Upper lobe of right lung (tissue), 1 donor: Measurements from ENCODE around the gene CCDC187. TPM values are rescaled to one million over a fixed set of nuclear protein-coding genes. Genes with fewer than 3 reads are reported as not detected.
A peak's percentile ranks its signal among the peaks of the same experiment; 100 is the strongest.
"Not testable (repeated sequence)": the region's sequence is repeated elsewhere in the genome, so short reads cannot be mapped to it uniquely, and the experiment has no call there.

ENCODE experiments used
- ATAC-seq: fragments of 200-7000 bp; cut with Tn5 transposase; one replicate; pipeline ENCODE4 v1.9.1; 2020; ENCODE audit warnings: mild to moderate bottlenecking, moderate library complexity
- DNase-seq: peaks from one replicate; pipeline ENCODE4 v3.0.0-alpha.2; 2020
- H3K27ac ChIP-seq: fragments of 200-600 bp; one replicate; pipeline ENCODE4 v1.8.0; 2022
- H3K27me3 ChIP-seq: fragments of 200-600 bp; one replicate; pipeline ENCODE4 v1.8.0; 2022; ENCODE audit warnings: mild to moderate bottlenecking
- H3K36me3 ChIP-seq: fragments of 200-600 bp; one replicate; pipeline ENCODE4 v1.8.0; 2022
- H3K4me1 ChIP-seq: fragments of 200-600 bp; one replicate; pipeline ENCODE4 v1.8.0; 2022
- H3K4me3 ChIP-seq: fragments of 200-600 bp; one replicate; pipeline ENCODE4 v1.8.0; 2022; ENCODE audit warnings: mild to moderate bottlenecking
- H3K9me3 ChIP-seq: fragments of 200-600 bp; one replicate; pipeline ENCODE4 v1.8.0; 2022
- intact Hi-C: fragments of 100-400 bp; cut with DNase I; formaldehyde crosslinking; loops from one replicate; pipeline ENCODE4 v1.11.0; 2022
- long read RNA-seq: library from polyadenylated mRNA; unstranded; transcript quantifications from one replicate; pipeline ENCODE4 v2.0.0, GENCODE V29; 2021
- total RNA-seq: library from RNA; stranded (reverse); fragmentation: NEBNext Ultra II Directional; extraction: Animal tissue kit (Norgen Biotek cat#: 25700); gene quantifications from one replicate; pipeline ENCODE4 v1.2.1, GENCODE V29; 2021
- TF ChIP-seq, protein P1 (sequence below): fragments of 200-600 bp; IDR thresholded peaks from one replicate; pipeline ENCODE4 v1.8.0; 2022; ENCODE audit warnings: antibody characterized with exemption
- donor health status: DM: no; HTN: yes; CAD: no; lungs with severe emphysema.

CCDC187 gene
- 0.09 TPM for total RNA-seq
- long read RNA-seq: 0 reads

DNA sequence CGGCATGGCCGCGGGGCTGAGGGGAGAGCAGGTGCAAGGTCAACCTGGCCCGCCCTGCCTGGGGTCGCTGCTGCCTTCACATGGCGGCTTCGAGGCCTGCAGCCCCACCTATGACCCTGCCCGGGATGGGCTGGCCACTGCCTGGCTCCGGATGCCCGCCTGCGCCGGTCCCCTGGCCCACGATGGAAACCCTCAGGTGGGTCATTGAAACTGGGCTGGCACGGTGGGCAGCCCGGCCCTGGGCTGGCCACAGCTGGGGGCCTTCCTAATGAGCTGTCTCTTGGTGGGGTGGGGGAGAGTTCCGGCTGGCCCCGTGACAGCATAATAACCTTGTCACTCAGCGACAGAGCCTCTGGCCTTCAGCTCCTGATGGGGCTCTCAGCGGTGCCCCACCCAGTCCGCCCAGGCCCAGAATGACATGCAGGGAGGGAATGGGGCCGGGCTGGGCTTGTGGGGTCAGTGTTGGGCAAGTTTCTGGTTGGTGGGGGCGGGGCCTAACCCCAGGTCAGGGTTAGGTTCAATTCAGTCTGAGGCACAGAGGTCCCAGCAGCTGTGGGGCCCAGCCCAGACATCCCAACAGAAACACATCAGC, at the start of gene CCDC187:
TSS of gene CCDC187 (minus strand) at position 270 of the 592 bp plus-strand sequence. CDS start at position 6, 264 bp downstream.
- H3K4me1 ChIP-seq: no peaks in the 10 kb centered on the region
- TF ChIP-seq, protein P1, sequence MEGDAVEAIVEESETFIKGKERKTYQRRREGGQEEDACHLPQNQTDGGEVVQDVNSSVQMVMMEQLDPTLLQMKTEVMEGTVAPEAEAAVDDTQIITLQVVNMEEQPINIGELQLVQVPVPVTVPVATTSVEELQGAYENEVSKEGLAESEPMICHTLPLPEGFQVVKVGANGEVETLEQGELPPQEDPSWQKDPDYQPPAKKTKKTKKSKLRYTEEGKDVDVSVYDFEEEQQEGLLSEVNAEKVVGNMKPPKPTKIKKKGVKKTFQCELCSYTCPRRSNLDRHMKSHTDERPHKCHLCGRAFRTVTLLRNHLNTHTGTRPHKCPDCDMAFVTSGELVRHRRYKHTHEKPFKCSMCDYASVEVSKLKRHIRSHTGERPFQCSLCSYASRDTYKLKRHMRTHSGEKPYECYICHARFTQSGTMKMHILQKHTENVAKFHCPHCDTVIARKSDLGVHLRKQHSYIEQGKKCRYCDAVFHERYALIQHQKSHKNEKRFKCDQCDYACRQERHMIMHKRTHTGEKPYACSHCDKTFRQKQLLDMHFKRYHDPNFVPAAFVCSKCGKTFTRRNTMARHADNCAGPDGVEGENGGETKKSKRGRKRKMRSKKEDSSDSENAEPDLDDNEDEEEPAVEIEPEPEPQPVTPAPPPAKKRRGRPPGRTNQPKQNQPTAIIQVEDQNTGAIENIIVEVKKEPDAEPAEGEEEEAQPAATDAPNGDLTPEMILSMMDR: no peak
- no peak for DNase-seq
- no peak within 1 kb of the TSS for H3K4me3 ChIP-seq
- no peak within 1 kb of the TSS for H3K27ac ChIP-seq
- no peak for ATAC-seq
- H3K36me3 ChIP-seq: no peaks in the 10 kb centered on the region
- intact Hi-C loops: no loop called here
- no peaks in the 10 kb centered on the region for H3K27me3 ChIP-seq
- H3K9me3 ChIP-seq: no peaks in the 10 kb centered on the region

DNA sequence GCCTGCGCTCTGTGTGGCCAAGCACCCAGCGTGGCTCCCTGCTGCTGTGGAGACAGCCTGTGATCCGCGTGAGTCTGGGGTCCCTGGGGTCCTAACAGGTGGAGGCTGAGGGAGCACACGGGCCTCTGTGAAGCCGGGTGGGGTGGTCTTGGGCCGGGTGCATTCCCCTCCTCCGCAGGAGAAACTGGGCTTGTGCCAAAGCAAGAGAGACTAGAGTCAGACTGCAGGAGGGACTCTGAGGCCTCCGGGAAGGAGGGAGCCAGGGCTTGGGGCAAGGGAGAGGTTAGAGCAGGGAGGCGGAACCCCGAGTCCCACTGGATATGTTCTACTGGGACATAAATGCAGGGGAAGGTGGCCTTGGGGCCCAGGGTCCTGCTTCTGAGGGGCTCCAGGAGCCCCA, 49.2 kb upstream of the CCDC187 start:
- no peaks in the 10 kb centered on the region for H3K9me3 ChIP-seq
- peaks cover 4% of the 10 kb centered on the region for H3K36me3 ChIP-seq
- DNase-seq (no peak), ATAC-seq (no peak)
- no peak overlapping the region for H3K4me3 ChIP-seq
- TF ChIP-seq, protein P1: no peak
- no peaks in the 10 kb centered on the region for H3K27me3 ChIP-seq
- no peak overlapping the region for H3K27ac ChIP-seq
- intact Hi-C loops: no loop called here
- H3K4me1 ChIP-seq: no peaks in the 10 kb centered on the region

DNA sequence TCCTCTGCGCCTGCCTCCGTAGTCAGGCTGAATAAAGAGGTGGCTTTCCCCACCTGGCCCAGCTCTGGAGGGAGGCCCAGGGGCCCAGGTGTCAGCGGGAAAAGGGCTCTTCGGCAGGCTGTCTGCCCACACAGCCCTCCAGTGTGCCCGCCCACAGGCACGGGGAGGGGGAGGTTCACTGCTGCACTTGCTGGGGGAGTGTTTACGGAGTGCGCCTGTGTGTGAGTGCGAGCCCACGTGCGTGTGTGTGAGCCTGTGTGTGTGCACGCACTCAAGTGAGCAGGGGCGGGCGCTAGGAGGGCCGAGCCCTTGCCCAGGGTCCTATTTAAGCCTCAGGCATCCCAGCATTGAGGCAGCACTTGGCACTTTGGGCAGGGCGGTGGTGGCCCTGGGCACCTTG, 48.8 kb upstream of the CCDC187 start:
- Histone ChIP-seq H3K36me3 (peaks cover 4% of the 10 kb centered on the region), H3K27me3 (no peaks in the 10 kb centered on the region), H3K9me3 (no peaks in the 10 kb centered on the region), H3K4me1 (no peaks in the 10 kb centered on the region), H3K27ac (no peak overlapping the region), H3K4me3 (no peak overlapping the region)
- TF ChIP-seq, protein P1: no peak
- intact Hi-C loops: no loop called here
- ATAC-seq (peak; percentile 62), DNase-seq (peak; percentile 81)

DNA sequence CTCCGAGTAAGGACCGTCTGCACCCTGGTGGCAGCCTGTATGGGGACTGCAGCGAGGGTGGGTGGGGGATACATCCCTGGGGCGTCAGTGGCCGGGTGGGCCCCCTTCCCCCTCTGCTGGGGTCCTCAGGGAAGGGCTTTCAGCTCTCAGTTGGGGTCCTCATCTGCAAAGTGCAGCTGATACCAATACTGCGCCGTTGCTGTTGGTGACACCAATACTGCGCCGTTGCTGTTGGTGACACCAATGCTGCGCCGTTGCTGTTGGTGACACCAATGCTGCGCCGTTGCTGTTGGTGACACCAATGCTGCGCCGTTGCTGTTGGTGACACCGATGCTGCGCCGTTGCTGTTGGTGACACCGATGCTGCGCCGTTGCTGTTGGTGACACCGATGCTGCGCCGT, 48.0 kb upstream of the CCDC187 start:
- H3K27ac ChIP-seq, DNase-seq, ATAC-seq, intact Hi-C loops, H3K4me1 ChIP-seq, H3K27me3 ChIP-seq, H3K36me3 ChIP-seq, H3K9me3 ChIP-seq, H3K4me3 ChIP-seq: not testable (repeated sequence)

DNA sequence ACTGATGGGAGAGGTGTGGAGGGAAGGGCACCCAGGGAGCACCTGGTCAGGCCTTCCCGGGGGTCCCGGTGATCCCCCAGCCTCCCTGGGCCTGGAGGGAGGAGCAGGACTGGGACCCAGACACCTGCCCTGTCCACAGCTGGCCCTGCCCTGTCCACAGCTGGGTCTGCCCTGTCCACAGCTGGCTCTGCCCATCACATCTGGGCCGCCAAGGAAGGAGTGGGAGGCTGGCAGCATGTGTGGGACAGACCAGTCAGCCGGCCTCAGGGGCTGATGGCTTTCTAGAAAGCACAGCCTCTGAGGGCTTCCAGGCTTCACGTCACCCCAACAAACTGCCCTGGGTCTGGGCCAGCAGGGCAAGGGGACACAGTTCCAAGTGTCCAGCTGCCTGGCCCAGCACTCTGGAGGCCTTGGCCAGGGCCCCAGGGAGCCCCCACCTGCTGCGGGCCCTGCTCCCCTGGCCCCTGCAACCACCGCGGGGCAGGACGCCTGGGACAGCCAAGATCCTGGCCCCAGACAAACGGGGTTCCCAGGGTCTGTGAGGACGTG, 47.4 kb upstream of the CCDC187 start:
- Histone ChIP-seq H3K4me3 (no peak overlapping the region), H3K27me3 (no peaks in the 10 kb centered on the region), H3K9me3 (no peaks in the 10 kb centered on the region), H3K4me1 (peaks cover 3% of the 10 kb centered on the region), H3K36me3 (peaks cover 1% of the 10 kb centered on the region), H3K27ac (no peak overlapping the region)
- ATAC-seq: no peak
- no peak for DNase-seq
- intact Hi-C loops: no loop called here
- TF ChIP-seq, protein P1: no peak

DNA sequence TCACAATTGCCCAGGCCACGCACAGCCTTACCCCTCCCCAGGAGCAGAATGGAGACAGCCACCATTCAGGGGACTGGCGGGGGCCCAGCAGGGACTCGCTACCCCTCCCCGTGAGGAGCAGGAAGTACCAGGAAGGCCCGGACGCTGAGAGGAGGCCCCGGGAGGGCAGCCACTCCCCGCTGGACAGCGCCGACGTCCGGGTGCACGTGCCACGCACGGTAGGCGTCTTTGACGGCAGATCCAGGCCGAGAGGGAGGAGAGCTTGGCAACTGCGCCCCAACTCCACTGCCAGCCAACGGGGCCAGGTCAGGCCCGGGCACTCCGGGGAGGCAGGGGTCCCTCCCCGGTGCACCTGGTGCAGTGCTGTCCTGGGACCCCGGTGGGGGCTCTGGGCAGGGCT, 45.7 kb upstream of the CCDC187 start:
- DNase-seq: no peak
- no peaks in the 10 kb centered on the region for H3K36me3 ChIP-seq
- H3K27ac ChIP-seq: no peak overlapping the region
- no peak for ATAC-seq
- H3K9me3 ChIP-seq: no peaks in the 10 kb centered on the region
- intact Hi-C loops: no loop called here
- H3K4me1 ChIP-seq: peaks cover 13% of the 10 kb centered on the region
- H3K4me3 ChIP-seq: no peak overlapping the region
- TF ChIP-seq, protein P1: no peak
- no peaks in the 10 kb centered on the region for H3K27me3 ChIP-seq
